ENCODE measurements around the gene LRP2BP.

DNA sequence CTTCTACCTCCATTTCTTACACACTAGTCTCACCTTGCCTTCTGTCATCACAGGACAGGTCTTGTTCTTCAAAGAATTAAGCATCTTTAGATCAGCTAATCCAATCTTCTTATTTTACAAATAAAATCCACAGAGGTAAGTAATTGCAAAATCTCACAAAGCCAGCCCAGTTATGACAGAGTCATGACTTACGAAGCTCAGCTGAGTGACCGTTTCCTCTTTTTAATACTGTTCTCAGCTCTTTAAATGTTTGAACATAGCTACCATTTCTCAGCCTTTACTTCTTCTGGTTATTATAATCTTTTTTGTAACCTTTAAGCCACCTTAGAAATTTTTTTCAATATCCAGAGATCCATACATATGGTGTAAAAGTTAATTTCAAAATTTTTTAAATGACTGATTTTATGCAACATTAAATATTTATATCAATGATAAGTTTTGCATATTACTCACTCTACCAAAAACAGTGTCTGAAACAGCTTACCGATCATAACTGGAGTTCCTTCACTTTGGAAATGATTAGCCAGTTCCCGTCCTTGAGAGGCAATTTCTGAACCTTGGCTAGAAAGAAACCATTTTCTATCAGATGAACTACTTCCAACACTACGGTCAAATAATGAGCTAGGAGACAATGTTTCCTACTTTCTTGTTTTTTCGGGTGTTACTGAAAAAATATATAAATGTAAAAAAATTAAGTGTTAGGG, 9.7 kb upstream of the LRP2BP start:
- TF ChIP-seq, protein P1, sequence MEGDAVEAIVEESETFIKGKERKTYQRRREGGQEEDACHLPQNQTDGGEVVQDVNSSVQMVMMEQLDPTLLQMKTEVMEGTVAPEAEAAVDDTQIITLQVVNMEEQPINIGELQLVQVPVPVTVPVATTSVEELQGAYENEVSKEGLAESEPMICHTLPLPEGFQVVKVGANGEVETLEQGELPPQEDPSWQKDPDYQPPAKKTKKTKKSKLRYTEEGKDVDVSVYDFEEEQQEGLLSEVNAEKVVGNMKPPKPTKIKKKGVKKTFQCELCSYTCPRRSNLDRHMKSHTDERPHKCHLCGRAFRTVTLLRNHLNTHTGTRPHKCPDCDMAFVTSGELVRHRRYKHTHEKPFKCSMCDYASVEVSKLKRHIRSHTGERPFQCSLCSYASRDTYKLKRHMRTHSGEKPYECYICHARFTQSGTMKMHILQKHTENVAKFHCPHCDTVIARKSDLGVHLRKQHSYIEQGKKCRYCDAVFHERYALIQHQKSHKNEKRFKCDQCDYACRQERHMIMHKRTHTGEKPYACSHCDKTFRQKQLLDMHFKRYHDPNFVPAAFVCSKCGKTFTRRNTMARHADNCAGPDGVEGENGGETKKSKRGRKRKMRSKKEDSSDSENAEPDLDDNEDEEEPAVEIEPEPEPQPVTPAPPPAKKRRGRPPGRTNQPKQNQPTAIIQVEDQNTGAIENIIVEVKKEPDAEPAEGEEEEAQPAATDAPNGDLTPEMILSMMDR (IDR thresholded peaks at IDR 0.05; ENCODE audit: poor library complexity) = no peak
- TF ChIP-seq EZH2 (IDR thresholded peaks at IDR 0.05; ENCODE audit: borderline replicate concordance) = no peak
